Measurements from ENCODE around the gene DGCR2.

DNA sequence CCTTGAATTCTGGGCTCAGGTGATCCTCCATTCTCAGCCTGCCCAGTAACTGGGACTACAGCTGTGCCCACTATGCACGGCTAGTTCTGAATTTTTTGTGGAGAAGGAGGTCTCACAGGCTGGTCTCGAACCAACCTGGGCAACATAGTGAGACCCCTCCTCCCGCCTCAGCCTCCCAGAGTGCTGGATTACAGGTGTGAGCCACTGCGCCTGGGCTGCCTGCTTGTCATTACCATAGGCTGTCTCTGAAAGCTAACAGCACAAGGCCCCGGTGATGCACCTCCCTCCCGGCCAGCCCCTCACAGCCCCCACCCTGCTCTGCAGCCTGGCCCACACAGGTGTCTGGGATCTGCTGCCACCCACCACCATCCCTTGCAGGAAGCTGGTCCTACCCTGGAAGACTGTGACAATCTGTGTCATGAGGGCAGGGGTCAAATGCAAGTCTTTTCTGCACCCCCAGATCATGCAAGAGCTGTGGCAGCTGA, 82.4 kb downstream of the DGCR2 start:
- TF ChIP-seq, protein P1, sequence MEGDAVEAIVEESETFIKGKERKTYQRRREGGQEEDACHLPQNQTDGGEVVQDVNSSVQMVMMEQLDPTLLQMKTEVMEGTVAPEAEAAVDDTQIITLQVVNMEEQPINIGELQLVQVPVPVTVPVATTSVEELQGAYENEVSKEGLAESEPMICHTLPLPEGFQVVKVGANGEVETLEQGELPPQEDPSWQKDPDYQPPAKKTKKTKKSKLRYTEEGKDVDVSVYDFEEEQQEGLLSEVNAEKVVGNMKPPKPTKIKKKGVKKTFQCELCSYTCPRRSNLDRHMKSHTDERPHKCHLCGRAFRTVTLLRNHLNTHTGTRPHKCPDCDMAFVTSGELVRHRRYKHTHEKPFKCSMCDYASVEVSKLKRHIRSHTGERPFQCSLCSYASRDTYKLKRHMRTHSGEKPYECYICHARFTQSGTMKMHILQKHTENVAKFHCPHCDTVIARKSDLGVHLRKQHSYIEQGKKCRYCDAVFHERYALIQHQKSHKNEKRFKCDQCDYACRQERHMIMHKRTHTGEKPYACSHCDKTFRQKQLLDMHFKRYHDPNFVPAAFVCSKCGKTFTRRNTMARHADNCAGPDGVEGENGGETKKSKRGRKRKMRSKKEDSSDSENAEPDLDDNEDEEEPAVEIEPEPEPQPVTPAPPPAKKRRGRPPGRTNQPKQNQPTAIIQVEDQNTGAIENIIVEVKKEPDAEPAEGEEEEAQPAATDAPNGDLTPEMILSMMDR (IDR thresholded peaks at IDR 0.05): no peak
- TF ChIP-seq EZH2 (IDR thresholded peaks at IDR 0.05) (no peak), EZH2phosphoT487 (IDR thresholded peaks at IDR 0.05) (no peak)
